Suprapubic skin (tissue), 4 donors: ENCODE measurements around the gene SPTBN1. TPM values are rescaled to one million over a fixed set of nuclear protein-coding genes. Genes with fewer than 3 reads are reported as not detected.
A peak's percentile ranks its signal among the peaks of the same experiment; 100 is the strongest.
"Not testable (repeated sequence)": the region's sequence is repeated elsewhere in the genome, so short reads cannot be mapped to it uniquely, and the experiment has no call there.

ENCODE experiments used
- DNase-seq, 2 donors: peaks; one replicate each; pipeline ENCODE4 v3.0.0-alpha.2; 2019; ENCODE audit warnings: low spot score in 2 of 2
- H3K27ac ChIP-seq: fragments of 200-600 bp; sonication (generic); one replicate; pipeline ENCODE4 v1.5.1; 2019
- H3K27me3 ChIP-seq: fragments of 200-600 bp; sonication (generic); one replicate; pipeline ENCODE4 v1.5.1; 2019
- H3K36me3 ChIP-seq: fragments of 200-600 bp; sonication (generic); one replicate; pipeline ENCODE4 v1.5.1; 2019
- H3K4me1 ChIP-seq: fragments of 200-600 bp; sonication (generic); one replicate; pipeline ENCODE4 v1.5.1; 2019
- H3K4me3 ChIP-seq: fragments of 200-600 bp; sonication (generic); one replicate; pipeline ENCODE4 v1.5.1; 2019; ENCODE audit warnings: mild to moderate bottlenecking
- H3K9me3 ChIP-seq: fragments of 200-600 bp; sonication (generic); one replicate; pipeline ENCODE4 v1.5.1; 2019
- CTCF ChIP-seq, 2 donors: fragments of 200-600 bp in 1 of 2; fragments of 450-650 bp in 1 of 2; sonication (generic) in 1 of 2; IDR thresholded peaks; one replicate each; pipeline ENCODE4 v1.5.1; 2016 to 2019; ENCODE audit warnings: antibody characterized with exemption in 2 of 2, mild to moderate bottlenecking in 1 of 2, moderate library complexity in 1 of 2
- EP300 ChIP-seq: sonication (generic); formaldehyde crosslinking; IDR thresholded peaks from one replicate; pipeline ENCODE4 v1.6.1; 2017; ENCODE audit warnings: antibody characterized with exemption
- POLR2A ChIP-seq, 2 donors: fragments of 450-650 bp; IDR thresholded peaks; one replicate each; pipeline ENCODE4 v1.6.1; 2017; ENCODE audit warnings: antibody characterized with exemption in 2 of 2, mild to moderate bottlenecking in 2 of 2, moderate library complexity in 2 of 2
- POLR2AphosphoS5 ChIP-seq, 3 donors: sonication (generic); formaldehyde crosslinking; IDR thresholded peaks; one replicate each; pipeline ENCODE4 v1.6.1; 2017; ENCODE audit warnings: antibody characterized with exemption in 3 of 3
- WGBS: methylation state at CpG from one replicate; pipeline ENCODE4 v1.1.5; 2018; 5-methylcytosine and 5-hydroxymethylcytosine counted together
- total RNA-seq, 4 donors: library from RNA; depleted of rRNA; stranded (reverse); fragments of >200 nt; gene quantifications; one replicate each; pipeline ENCODE4 v1.1.0, GENCODE V29; 2016

Gene SPTBN1
- total RNA-seq, 4 donors from 2014 or later, result 173 to 250 (median 203) TPM

DNA sequence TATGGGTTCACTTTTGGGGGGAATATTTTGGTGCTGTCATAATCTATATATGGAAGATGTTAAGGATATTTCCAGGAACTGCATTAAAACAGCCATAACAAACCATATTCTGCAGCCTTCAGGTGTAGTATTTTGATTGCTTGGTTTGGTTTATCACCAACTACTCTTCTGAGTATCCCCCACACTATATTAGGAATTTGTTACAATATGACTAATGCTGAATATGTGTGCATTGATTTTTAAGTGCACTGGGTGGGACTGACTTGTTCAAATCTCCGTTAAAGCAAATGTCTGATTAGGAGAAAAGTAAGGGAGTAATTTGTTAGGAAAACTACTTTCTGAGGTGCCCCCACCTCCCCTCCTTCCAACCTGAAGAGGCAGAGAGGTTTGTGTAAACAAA lies 47.7 kb downstream of the SPTBN1 start:
- no peaks in the 10 kb centered on the region for H3K27me3 ChIP-seq
- no peak for TF ChIP-seq POLR2A (IDR thresholded peaks at IDR 0.05)
- TF ChIP-seq EP300, result no peak
- no peak for TF ChIP-seq POLR2AphosphoS5 (IDR thresholded peaks at IDR 0.05)
- no peak for TF ChIP-seq CTCF (IDR thresholded peaks at IDR 0.05)

DNA sequence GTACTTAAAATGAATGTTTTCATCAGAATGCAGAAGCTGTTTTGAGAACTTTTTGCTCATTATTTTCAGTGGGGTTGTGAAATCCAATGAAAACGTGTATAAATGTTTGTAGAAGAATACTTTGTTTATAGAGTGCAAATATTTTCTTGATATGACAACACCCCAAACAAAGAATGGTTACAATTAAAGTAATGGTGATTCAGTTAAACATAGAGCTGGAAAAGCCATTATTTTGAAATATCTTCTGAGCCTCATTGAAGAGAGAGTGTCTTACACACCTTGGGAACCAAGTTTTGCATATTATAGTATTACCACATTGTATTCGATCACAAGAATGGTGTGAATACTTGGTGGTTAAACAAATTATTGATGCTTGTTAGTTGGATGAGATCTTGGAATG lies 48.7 kb downstream of the SPTBN1 start:
- Histone ChIP-seq H3K4me1 (peaks cover 35% of the 10 kb centered on the region), H3K27me3 (no peaks in the 10 kb centered on the region), H3K4me3 (no peak overlapping the region), H3K36me3 (no peaks in the 10 kb centered on the region), H3K27ac (peak overlapping the region; percentile 73), H3K9me3 (no peaks in the 10 kb centered on the region)
- WGBS, result 46% methylated on average over 2 of the region's 2 CpGs
- TF ChIP-seq POLR2AphosphoS5 (IDR thresholded peaks at IDR 0.05), result no peak
- TF ChIP-seq CTCF (IDR thresholded peaks at IDR 0.05), result no peak
- no peak for TF ChIP-seq EP300
- no peak for DNase-seq

More for the DNA sequence above, 47.7 kb downstream of the SPTBN1 start:
- Histone ChIP-seq H3K36me3 (no peaks in the 10 kb centered on the region), H3K9me3 (no peaks in the 10 kb centered on the region), H3K27ac (peak overlapping the region; percentile 73), H3K4me1 (peaks cover 46% of the 10 kb centered on the region), H3K4me3 (no peak overlapping the region)
- WGBS, result 72% methylated on average over 1 of the region's 1 CpG
- no peak for DNase-seq

GRCh38 chr2:54508541-54508940 lies 52.4 kb downstream of the SPTBN1 start:
- WGBS, result 78% methylated on average over 6 of the region's 6 CpGs
- no peaks in the 10 kb centered on the region for H3K27me3 ChIP-seq

DNA sequence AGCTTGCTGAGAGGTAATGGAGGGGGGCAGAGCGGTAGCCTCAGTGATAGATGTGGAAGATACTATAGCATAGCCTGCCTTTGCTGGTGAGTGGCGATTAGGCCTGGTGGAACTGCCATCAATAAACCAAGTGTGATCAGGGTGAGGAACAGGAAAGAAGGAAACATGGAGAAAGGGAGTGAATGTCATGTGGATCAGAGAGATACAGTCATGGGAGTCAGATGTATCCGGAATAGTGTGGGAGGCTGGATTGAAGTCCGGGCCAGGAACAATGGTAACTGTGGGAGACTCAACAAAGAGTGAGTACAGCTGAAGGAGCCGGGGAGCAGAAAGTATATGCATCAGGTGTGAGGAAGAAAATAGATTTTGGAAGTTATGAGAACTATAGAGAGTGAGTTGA lies 52.9 kb downstream of the SPTBN1 start:
- DNase-seq, H3K9me3 ChIP-seq, H3K27me3 ChIP-seq, H3K27ac ChIP-seq, H3K4me3 ChIP-seq, H3K36me3 ChIP-seq: not testable (repeated sequence)
- WGBS, result 84% methylated on average over 5 of the region's 5 CpGs
- H3K4me1 ChIP-seq, result peaks cover 26% of the 10 kb centered on the region

More at GRCh38 chr2:54508541-54508940, 52.4 kb downstream of the SPTBN1 start:
- no peak overlapping the region for H3K27ac ChIP-seq
- H3K4me1 ChIP-seq, result peaks cover 27% of the 10 kb centered on the region
- H3K36me3 ChIP-seq, result no peaks in the 10 kb centered on the region
- DNase-seq, result no peak
- no peak for TF ChIP-seq POLR2A (IDR thresholded peaks at IDR 0.05)
- TF ChIP-seq CTCF (IDR thresholded peaks at IDR 0.05), result no peak
- TF ChIP-seq EP300, result no peak
- no peak for TF ChIP-seq POLR2AphosphoS5 (IDR thresholded peaks at IDR 0.05)
- no peak overlapping the region for H3K4me3 ChIP-seq
- no peaks in the 10 kb centered on the region for H3K9me3 ChIP-seq

GRCh38 chr2:54510916-54511315 lies 54.8 kb downstream of the SPTBN1 start:
- no peak for TF ChIP-seq EP300
- no peak for TF ChIP-seq POLR2A (IDR thresholded peaks at IDR 0.05)
- TF ChIP-seq CTCF (IDR thresholded peaks at IDR 0.05), result no peak
- no peak for TF ChIP-seq POLR2AphosphoS5 (IDR thresholded peaks at IDR 0.05)

DNA sequence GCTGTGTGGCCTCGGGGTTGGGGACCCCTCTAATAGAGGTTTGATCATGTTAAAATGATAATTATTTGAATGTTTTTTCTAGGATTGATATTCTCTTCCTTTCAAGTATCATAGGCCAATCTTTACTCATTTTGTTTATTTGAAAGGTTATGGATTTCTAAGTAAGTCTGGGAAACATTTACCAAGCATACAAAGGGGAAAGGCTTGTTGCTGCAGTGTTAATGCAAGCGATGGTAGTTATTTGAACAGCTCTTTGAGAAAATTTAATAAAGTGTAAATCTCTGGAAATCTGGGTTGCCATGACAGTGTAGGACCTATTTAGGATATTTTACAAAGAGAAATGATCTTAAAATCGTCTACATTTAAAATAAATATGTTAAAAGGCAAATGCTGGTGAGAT lies 56.1 kb downstream of the SPTBN1 start:
- H3K27ac ChIP-seq, result no peak overlapping the region
- no peaks in the 10 kb centered on the region for H3K9me3 ChIP-seq
- H3K4me1 ChIP-seq, result peaks cover 21% of the 10 kb centered on the region
- H3K27me3 ChIP-seq, result no peaks in the 10 kb centered on the region
- H3K4me3 ChIP-seq, result no peak overlapping the region
- no peaks in the 10 kb centered on the region for H3K36me3 ChIP-seq
- no peak for TF ChIP-seq POLR2A (IDR thresholded peaks at IDR 0.05)
- TF ChIP-seq POLR2AphosphoS5 (IDR thresholded peaks at IDR 0.05), result no peak
- TF ChIP-seq EP300, result no peak
- TF ChIP-seq CTCF (IDR thresholded peaks at IDR 0.05), result no peak
- DNase-seq, result no peak
- WGBS, result 84% methylated on average over 3 of the region's 3 CpGs

More at GRCh38 chr2:54510916-54511315, 54.8 kb downstream of the SPTBN1 start:
- peaks cover 21% of the 10 kb centered on the region for H3K4me1 ChIP-seq
- DNase-seq, result no peak
- no peaks in the 10 kb centered on the region for H3K9me3 ChIP-seq
- no peaks in the 10 kb centered on the region for H3K36me3 ChIP-seq
- H3K27ac ChIP-seq, result no peak overlapping the region
- no peaks in the 10 kb centered on the region for H3K27me3 ChIP-seq
- WGBS, result 48% methylated on average over 2 of the region's 2 CpGs
- no peak overlapping the region for H3K4me3 ChIP-seq
